CD8-positive, alpha-beta memory T cell (primary cell): ENCODE results near the gene SLC26A11. TPM values are rescaled to one million over a fixed set of nuclear protein-coding genes. Genes with fewer than 3 reads are reported as not detected.

Experiments used
- CTCF ChIA-PET: fragments of 350-600 bp; sonication (Branson Sonifier 250); formaldehyde crosslinking; loops from one replicate; lab custom pipeline; 2021; ENCODE audit warnings: antibody characterized with exemption; lab: Charles Lee
- POLR2A ChIA-PET: fragments of 350-600 bp; sonication (Branson Sonifier 250); formaldehyde crosslinking; loops from one replicate; lab custom pipeline; 2021; ENCODE audit warnings: antibody characterized with exemption; lab: Charles Lee
- DNase-seq, 5 donors: peaks; one replicate each; pipeline versions ENCODE4 v3.0.0 to v3.0.0-alpha.2; 2020 to 2022; ENCODE audit warnings: mixed read lengths in 1 of 5
- H3K27ac ChIP-seq: one replicate; pipeline ENCODE4 v1.7.0; 2013; ENCODE audit warnings: low read depth, mild to moderate bottlenecking, low read length, moderate library complexity
- H3K27me3 ChIP-seq: 2 replicates; pipeline ENCODE4 v1.7.0; 2013; ENCODE audit warnings: low read length, mild to moderate bottlenecking; ENCODE audit not compliant: insufficient read depth, poor library complexity, severe bottlenecking
- H3K36me3 ChIP-seq: 2 replicates; pipeline ENCODE4 v1.7.0; 2013; ENCODE audit warnings: mild to moderate bottlenecking, low read length, moderate library complexity; ENCODE audit not compliant: insufficient read depth
- H3K4me1 ChIP-seq: 2 replicates; pipeline ENCODE4 v1.7.0; 2013; ENCODE audit warnings: mild to moderate bottlenecking, low read length, moderate library complexity; ENCODE audit not compliant: insufficient read depth
- H3K4me3 ChIP-seq: 2 replicates; pipeline ENCODE4 v1.7.0; 2013; ENCODE audit warnings: mild to moderate bottlenecking, low read length
- H3K9me3 ChIP-seq: 2 replicates; pipeline ENCODE4 v1.7.0; 2013; ENCODE audit warnings: mild to moderate bottlenecking, low read length
- H3K27ac Mint-ChIP-seq, 8 donors: one replicate each; pipeline ENCODE4 v1.8.0; 2020 to 2021; ENCODE audit warnings: mixed read lengths in 8 of 8, mild to moderate bottlenecking in 6 of 8, inconsistent platforms in 3 of 8, moderate library complexity in 3 of 8
- H3K27me3 Mint-ChIP-seq, 2 donors: one replicate each; pipeline ENCODE4 v1.8.0; 2020 to 2021; ENCODE audit warnings: mixed read lengths in 2 of 2, mild to moderate bottlenecking in 1 of 2, moderate library complexity in 1 of 2
- H3K36me3 Mint-ChIP-seq, 3 donors: one replicate each; pipeline ENCODE4 v1.8.0; 2020 to 2021; ENCODE audit warnings: mixed read lengths in 3 of 3, inconsistent platforms in 1 of 3, mild to moderate bottlenecking in 1 of 3
- H3K4me1 Mint-ChIP-seq, 3 donors: one replicate each; pipeline ENCODE4 v1.8.0; 2020 to 2021; ENCODE audit warnings: mixed read lengths in 3 of 3, inconsistent platforms in 1 of 3, mild to moderate bottlenecking in 1 of 3
- H3K4me3 Mint-ChIP-seq, 7 donors: one replicate each; pipeline ENCODE4 v1.8.0; 2020 to 2021; ENCODE audit warnings: mixed read lengths in 7 of 7, mild to moderate bottlenecking in 6 of 7, moderate library complexity in 4 of 7, inconsistent platforms in 2 of 7
- H3K9me3 Mint-ChIP-seq, 5 donors: one replicate each; pipeline ENCODE4 v1.8.0; 2020 to 2022; ENCODE audit warnings: mixed read lengths in 5 of 5, mild to moderate bottlenecking in 3 of 5, moderate library complexity in 2 of 5, inconsistent platforms in 1 of 5
- polyA plus RNA-seq: library from polyadenylated mRNA; unstranded; fragments of 300-500 nt; fragmentation: Illumina TruSeq; gene quantifications from one replicate; pipeline ENCODE4 v1.2.3, GENCODE V29; 2021
- total RNA-seq, 2 experiments: library from RNA; stranded (reverse); gene quantifications; one replicate each; pipeline ENCODE4 v1.2.3, GENCODE V29; 2021

Gene SLC26A11
- total and polyA plus RNA-seq, 3 experiments from 2014 or later, result 7.0 to 19.6 (median 18.1) TPM

GRCh38 chr17:80286638-80286960, 66.4 kb downstream of the SLC26A11 start:
- Mint-ChIP-seq H3K27ac (peak overlapping the region in 1 of 8 donors; percentile 50), H3K4me1 (peaks cover 10 to 17% (median 12%) of the 10 kb centered on the region in 3 donors), H3K36me3 (peaks cover 7 to 75% (median 12%) of the 10 kb centered on the region in 3 donors), H3K4me3 (peak overlapping the region in 1 of 7 donors; percentile 44), H3K27me3 (no peaks in the 10 kb centered on the region), H3K9me3 (no peaks in the 10 kb centered on the region)
- Histone ChIP-seq H3K36me3 (peaks cover 41% of the 10 kb centered on the region), H3K27me3 (no peaks in the 10 kb centered on the region), H3K27ac (no peak overlapping the region), H3K4me3 (no peak overlapping the region), H3K4me1 (no peaks in the 10 kb centered on the region), H3K9me3 (no peaks in the 10 kb centered on the region)
- DNase-seq, result peak in 1 of 5 donors; percentile 15
- ChIA-PET CTCF (interaction anchor here (1.3 kb wide), 1 partner anchor 8 kb away, joined by 5 read pairs; no protein-coding TSS in a partner anchor), POLR2A (no interaction called here)

GRCh38 chr17:80287038-80287437, 66.8 kb downstream of the SLC26A11 start:
- Mint-ChIP-seq H3K4me1 (peaks cover 10 to 17% (median 12%) of the 10 kb centered on the region in 3 donors), H3K4me3 (peak overlapping the region in 1 of 7 donors; percentile 36), H3K9me3 (no peaks in the 10 kb centered on the region), H3K36me3 (peaks cover 7 to 78% (median 12%) of the 10 kb centered on the region in 3 donors), H3K27me3 (no peaks in the 10 kb centered on the region), H3K27ac (peak overlapping the region in 4 of 8 donors; percentile 38 to 91 (median 61))
- no peaks in the 10 kb centered on the region for H3K9me3 ChIP-seq
- peaks cover 46% of the 10 kb centered on the region for H3K36me3 ChIP-seq
- H3K27ac ChIP-seq, result no peak overlapping the region
- DNase-seq, result no peak
- CTCF ChIA-PET, result interaction anchor here (1.3 kb wide), 1 partner anchor 9 kb away, joined by 5 read pairs; no protein-coding TSS in a partner anchor
- no peak overlapping the region for H3K4me3 ChIP-seq
- H3K4me1 ChIP-seq, result no peaks in the 10 kb centered on the region
- POLR2A ChIA-PET, result interaction anchor here (0.6 kb wide), 1 partner anchor 265 kb away, joined by 3 read pairs; no protein-coding TSS in a partner anchor
- H3K27me3 ChIP-seq, result no peaks in the 10 kb centered on the region

GRCh38 chr17:80287806-80288567, 67.8 kb downstream of the SLC26A11 start:
- peak overlapping the region in 1 of 7 donors; percentile 48 for H3K4me3 Mint-ChIP-seq
- H3K4me3 ChIP-seq, result no peak overlapping the region
- H3K9me3 Mint-ChIP-seq, result no peaks in the 10 kb centered on the region
- H3K27me3 Mint-ChIP-seq, result no peaks in the 10 kb centered on the region
- no peak for DNase-seq
- no peak overlapping the region for H3K27ac ChIP-seq
- no peaks in the 10 kb centered on the region for H3K9me3 ChIP-seq
- peaks cover 7 to 82% (median 14%) of the 10 kb centered on the region in 3 donors for H3K36me3 Mint-ChIP-seq
- ChIA-PET CTCF (interaction anchor here (1.0 kb wide), 1 partner anchor 10 kb away, joined by 3 read pairs; no protein-coding TSS in a partner anchor), POLR2A (interaction anchor here (0.6 kb wide), 1 partner anchor 266 kb away, joined by 3 read pairs; no protein-coding TSS in a partner anchor)
- peak overlapping the region in 4 of 8 donors; percentile 39 to 91 (median 58) for H3K27ac Mint-ChIP-seq
- no peaks in the 10 kb centered on the region for H3K27me3 ChIP-seq
- H3K36me3 ChIP-seq, result peaks cover 53% of the 10 kb centered on the region
- H3K4me1 ChIP-seq, result no peaks in the 10 kb centered on the region
- H3K4me1 Mint-ChIP-seq, result peaks cover 9 to 15% (median 10%) of the 10 kb centered on the region in 3 donors

GRCh38 chr17:80289616-80290015, 69.4 kb downstream of the SLC26A11 start:
- Mint-ChIP-seq H3K36me3 (peaks cover 7 to 85% (median 19%) of the 10 kb centered on the region in 3 donors), H3K27me3 (no peaks in the 10 kb centered on the region), H3K4me1 (peaks cover 8 to 18% (median 16%) of the 10 kb centered on the region in 3 donors), H3K9me3 (no peaks in the 10 kb centered on the region), H3K4me3 (no peak overlapping the region), H3K27ac (peak overlapping the region in 3 of 8 donors; percentile 54 to 89 (median 74))
- Histone ChIP-seq H3K9me3 (no peaks in the 10 kb centered on the region), H3K27me3 (no peaks in the 10 kb centered on the region), H3K27ac (no peak overlapping the region), H3K4me3 (no peak overlapping the region), H3K4me1 (no peaks in the 10 kb centered on the region), H3K36me3 (peaks cover 57% of the 10 kb centered on the region)
- ChIA-PET CTCF (interaction anchor here (0.7 kb wide), 1 partner anchor 51 kb away, joined by 4 read pairs; no protein-coding TSS in a partner anchor), POLR2A (no interaction called here)
- no peak for DNase-seq

- H3K4me1 ChIP-seq, result no peaks in the 10 kb centered on the region
- peaks cover 62% of the 10 kb centered on the region for H3K36me3 ChIP-seq
- Mint-ChIP-seq H3K4me3 (no peak overlapping the region), H3K27me3 (no peaks in the 10 kb centered on the region), H3K4me1 (peaks cover 6 to 16% (median 13%) of the 10 kb centered on the region in 3 donors), H3K9me3 (no peaks in the 10 kb centered on the region), H3K36me3 (peaks cover 7 to 85% (median 19%) of the 10 kb centered on the region in 3 donors), H3K27ac (peak overlapping the region in 2 of 8 donors; percentile 36 to 37)
- CTCF ChIA-PET, result no interaction called here
- H3K27ac ChIP-seq, result no peak overlapping the region
- no peak for DNase-seq
- no peak overlapping the region for H3K4me3 ChIP-seq
- H3K27me3 ChIP-seq, result no peaks in the 10 kb centered on the region
- H3K9me3 ChIP-seq, result no peaks in the 10 kb centered on the region
- POLR2A ChIA-PET, result interaction anchor here (1.7 kb wide), 1 partner anchor 46 kb away, joined by 3 read pairs; no protein-coding TSS in a partner anchor
Observed at GRCh38 chr17:80290156-80290555, 69.9 kb downstream of the SLC26A11 start.

- POLR2A ChIA-PET, result interaction anchor here (1.7 kb wide), 1 partner anchor 45 kb away, joined by 3 read pairs; no protein-coding TSS in a partner anchor
- no peak for DNase-seq
Observed at GRCh38 chr17:80291260-80291659, 71.0 kb downstream of the SLC26A11 start.

GRCh38 chr17:80291691-80292487, 71.7 kb downstream of the SLC26A11 start:
- Mint-ChIP-seq H3K27ac (peak overlapping the region in 2 of 8 donors; percentile 7 to 80), H3K4me1 (peaks cover 6 to 16% (median 7%) of the 10 kb centered on the region in 3 donors), H3K36me3 (peaks cover 7 to 93% (median 28%) of the 10 kb centered on the region in 3 donors), H3K27me3 (no peaks in the 10 kb centered on the region), H3K9me3 (no peaks in the 10 kb centered on the region), H3K4me3 (no peak overlapping the region)
- ChIA-PET CTCF (interaction anchor here (2.2 kb wide), 1 partner anchor 96 kb away, joined by 5 read pairs; no protein-coding TSS in a partner anchor), POLR2A (interaction anchor here (1.7 kb wide), 1 partner anchor 44 kb away, joined by 3 read pairs; no protein-coding TSS in a partner anchor)
- no peaks in the 10 kb centered on the region for H3K4me1 ChIP-seq
- H3K4me3 ChIP-seq, result no peak overlapping the region
- no peak overlapping the region for H3K27ac ChIP-seq
- no peaks in the 10 kb centered on the region for H3K27me3 ChIP-seq
- no peak for DNase-seq
- H3K9me3 ChIP-seq, result no peaks in the 10 kb centered on the region
- peaks cover 74% of the 10 kb centered on the region for H3K36me3 ChIP-seq

More at GRCh38 chr17:80291260-80291659, 71.0 kb downstream of the SLC26A11 start:
- Histone ChIP-seq H3K4me3 (no peak overlapping the region), H3K27ac (no peak overlapping the region), H3K36me3 (peaks cover 73% of the 10 kb centered on the region), H3K9me3 (no peaks in the 10 kb centered on the region), H3K4me1 (no peaks in the 10 kb centered on the region), H3K27me3 (no peaks in the 10 kb centered on the region)
- Mint-ChIP-seq H3K27me3 (no peaks in the 10 kb centered on the region), H3K27ac (peak overlapping the region in 2 of 8 donors; percentile 7 to 35), H3K4me3 (no peak overlapping the region), H3K36me3 (peaks cover 7 to 89% (median 22%) of the 10 kb centered on the region in 3 donors), H3K4me1 (peaks cover 6 to 16% (median 8%) of the 10 kb centered on the region in 3 donors), H3K9me3 (no peaks in the 10 kb centered on the region)
- CTCF ChIA-PET, result no interaction called here
